Activated T-cell treated with anti-CD3 and anti-CD28 coated beads for 48 hours (primary cell): ENCODE data around the gene SETBP1.
A peak's percentile ranks its signal among the peaks of the same experiment; 100 is the strongest.

Experiments
- DNase-seq: peaks from one replicate; pipeline ENCODE4 v3.0.0-alpha.2; 2020; ENCODE audit warnings: low read depth

The SETBP1 gene

DNA sequence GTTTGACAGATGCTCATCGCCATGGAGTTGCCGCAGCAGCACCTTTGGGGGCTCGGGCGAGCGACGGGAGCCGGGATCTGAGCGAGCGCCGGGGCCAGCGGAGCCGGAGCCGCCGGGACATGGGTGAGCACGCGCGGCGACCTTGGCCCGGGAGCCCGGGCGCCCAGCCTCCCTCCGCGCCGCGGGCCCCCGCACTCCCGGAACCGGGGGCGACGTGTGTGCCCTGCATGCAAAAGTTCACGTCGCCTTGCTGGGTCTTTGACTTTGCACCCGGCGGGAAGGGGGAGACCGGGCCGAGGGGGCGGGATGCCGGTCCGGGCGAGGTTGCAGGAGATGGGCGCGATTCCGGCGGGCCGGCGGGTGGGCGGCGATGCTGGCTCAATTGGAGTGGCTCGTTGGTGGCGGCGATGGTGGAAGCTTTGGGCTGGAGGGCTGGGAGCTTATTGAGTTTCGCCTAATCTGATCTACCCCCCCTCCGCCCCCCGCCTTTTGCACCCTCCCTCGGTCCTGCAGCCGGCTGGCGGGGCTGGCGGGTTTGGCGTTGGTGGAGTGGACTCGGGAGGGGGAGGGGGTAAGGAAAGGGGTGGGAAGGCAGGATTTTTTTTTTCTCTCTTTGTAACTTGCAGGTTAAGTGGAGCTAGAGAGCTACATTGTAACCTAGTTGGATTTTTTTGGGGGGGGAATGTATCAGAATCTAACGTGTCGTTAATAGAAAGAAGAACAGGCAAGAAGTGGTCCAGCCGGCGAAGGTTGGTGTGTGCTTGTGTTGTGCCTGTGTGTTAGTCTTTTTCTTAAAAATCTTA is at the start of gene SETBP1:
Gene SETBP1 (plus strand): TSS at position 616 of the 803 bp plus-strand sequence. CDS start 20,459 bp downstream, outside the sequence.
- peak; percentile 55 for DNase-seq

GRCh38 chr18:44632469-44633145 is 48.1 kb upstream of the SETBP1 start:
- DNase-seq: no peak

DNA sequence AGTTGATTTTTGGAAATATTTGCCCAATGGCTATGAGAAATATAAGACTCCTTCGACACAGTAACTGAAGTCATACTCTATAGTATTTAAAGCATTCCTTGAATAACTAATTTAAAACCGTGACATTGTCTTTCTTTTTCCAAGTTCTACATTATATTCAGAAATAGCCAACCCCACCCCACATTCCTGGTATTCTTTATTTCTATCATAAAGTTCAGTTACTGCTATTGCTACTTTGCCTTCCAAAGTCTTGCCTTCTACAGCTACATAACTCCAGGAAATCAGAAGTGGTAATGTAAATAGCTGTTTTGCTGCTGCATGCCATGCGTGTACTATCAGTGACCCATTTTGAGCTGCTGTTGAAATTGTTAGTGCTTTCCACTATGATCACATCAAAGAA is 45.1 kb upstream of the SETBP1 start:
- no peak for DNase-seq

- no peak for DNase-seq
Observed at GRCh38 chr18:44636241-44636640, 44.4 kb upstream of the SETBP1 start.

DNA sequence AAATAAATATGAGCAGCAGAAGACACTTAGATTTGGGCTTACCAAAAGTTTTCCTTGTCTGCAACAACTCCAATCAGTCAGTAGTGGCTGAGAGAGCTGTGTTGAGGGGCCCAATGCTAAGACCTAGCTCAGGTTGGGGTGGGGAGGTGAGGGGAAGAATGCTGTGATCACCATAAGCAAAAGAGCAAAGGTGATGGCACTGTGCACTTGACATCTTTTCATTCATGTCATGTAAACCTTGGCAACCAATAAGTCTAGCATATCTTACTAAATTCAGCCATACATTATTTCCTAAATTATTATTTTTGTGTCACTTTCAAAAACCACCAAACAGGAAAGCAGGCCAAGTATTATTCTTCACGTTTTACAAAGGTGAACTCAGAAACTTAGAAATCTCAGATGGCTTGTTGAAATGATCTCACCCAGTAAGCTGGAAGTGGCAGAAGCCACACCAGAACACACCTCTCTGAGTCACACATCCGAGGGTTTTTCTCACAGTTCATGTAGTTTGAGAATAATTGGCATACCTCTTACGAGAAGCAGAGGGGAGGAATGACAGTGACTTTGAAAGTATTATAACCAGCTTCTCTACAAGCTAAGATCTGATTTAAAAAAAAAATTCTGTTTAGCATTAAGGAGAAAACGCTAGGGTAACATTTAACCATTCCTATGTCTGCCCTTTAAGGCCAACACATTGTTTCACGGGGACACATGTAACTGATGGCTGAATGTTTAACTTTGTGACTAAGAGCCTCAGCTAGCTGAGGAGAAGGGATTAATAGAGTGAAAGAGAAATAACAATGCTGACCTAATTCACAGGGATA is 43.3 kb upstream of the SETBP1 start:
- DNase-seq: no peak

DNA sequence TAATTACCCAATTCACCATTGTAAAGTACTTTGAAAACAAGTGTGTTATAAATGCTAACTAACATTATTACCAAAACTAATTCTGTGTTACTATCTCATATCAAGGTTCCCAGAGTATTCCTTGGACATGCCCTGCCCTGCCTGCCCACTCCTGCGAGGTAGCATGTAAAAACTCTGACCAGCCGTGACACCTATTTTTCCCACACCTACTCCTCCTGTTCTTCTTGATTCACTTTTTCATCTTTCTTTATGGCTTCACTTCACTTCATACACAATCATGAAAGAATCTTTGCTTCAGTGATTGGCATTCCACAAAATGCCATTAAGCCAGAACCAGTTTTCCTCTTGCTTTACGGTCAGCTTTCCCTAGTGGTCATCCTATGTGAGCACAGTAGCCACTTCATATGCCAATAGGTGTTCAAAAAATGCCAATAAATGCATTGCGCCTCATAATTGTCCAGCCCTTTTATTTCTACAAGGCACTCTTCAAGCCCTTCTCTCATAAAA is 42.6 kb upstream of the SETBP1 start:
- no peak for DNase-seq

- no peak for DNase-seq
Observed at GRCh38 chr18:44638811-44639210, 41.9 kb upstream of the SETBP1 start.

GRCh38 chr18:44643004-44643403 is 37.7 kb upstream of the SETBP1 start:
- no peak for DNase-seq

DNA sequence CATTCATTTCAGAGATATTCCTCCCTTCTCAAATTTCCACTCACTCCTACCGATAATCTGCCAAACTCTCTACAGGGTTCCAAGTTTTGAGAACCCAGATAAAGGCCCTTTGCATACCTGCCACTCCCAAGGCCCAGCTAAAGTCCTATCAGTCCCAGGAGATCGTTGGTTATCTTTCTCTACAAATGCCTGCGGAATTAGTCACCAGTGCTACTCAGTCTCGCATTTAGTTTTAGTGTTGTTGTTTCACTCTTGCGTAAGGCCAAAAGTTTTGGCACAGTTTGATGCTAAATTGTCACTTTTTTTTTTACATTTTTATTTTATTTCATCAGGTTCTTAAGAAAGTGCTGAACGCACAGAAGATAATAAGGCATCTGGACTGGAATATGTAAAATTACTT is 29.2 kb upstream of the SETBP1 start:
- no peak for DNase-seq

GRCh38 chr18:44651918-44652572 is 28.6 kb upstream of the SETBP1 start:
- no peak for DNase-seq

- no peak for DNase-seq
Observed at GRCh38 chr18:44652722-44653121, 28.0 kb upstream of the SETBP1 start.

GRCh38 chr18:44654573-44654972 is 26.1 kb upstream of the SETBP1 start:
- no peak for DNase-seq

DNA sequence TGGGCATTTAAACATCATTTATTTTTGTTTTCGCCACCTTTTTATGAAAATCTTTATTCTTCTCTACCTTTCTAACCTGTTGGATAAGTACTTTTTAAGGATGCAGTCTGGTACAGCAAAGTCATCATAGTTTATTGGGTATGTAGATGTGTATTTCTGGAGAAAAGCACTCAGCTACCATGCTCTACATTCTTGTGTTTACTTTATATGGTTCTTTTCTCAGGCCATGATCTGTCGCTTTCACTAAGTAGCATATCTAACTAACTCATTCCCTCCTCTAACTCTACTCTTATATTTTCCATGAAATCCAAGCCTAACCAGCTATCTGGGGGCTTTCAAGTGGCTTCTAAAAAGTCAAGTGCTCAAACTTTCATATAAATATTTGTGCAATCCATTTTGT is 25.3 kb upstream of the SETBP1 start:
- DNase-seq: no peak

DNA sequence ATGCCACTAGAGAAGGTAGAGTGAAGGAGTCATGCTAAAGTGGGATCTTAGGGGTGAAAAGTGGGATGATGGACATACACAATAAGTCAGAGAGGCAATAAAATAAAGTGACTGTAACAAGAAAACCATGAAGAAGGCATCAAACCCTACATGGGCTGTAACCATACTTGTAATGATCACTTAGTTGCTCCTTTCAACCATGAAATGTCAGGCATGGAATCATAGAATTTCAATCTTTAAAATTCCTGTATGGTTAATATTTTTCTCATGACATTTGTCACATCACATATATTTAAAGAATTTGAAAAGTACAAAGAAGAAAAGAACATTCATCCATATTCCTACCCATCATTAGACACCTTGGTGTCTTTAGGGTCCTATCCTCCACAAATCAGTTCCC is 20.9 kb upstream of the SETBP1 start:
- DNase-seq: no peak

DNA sequence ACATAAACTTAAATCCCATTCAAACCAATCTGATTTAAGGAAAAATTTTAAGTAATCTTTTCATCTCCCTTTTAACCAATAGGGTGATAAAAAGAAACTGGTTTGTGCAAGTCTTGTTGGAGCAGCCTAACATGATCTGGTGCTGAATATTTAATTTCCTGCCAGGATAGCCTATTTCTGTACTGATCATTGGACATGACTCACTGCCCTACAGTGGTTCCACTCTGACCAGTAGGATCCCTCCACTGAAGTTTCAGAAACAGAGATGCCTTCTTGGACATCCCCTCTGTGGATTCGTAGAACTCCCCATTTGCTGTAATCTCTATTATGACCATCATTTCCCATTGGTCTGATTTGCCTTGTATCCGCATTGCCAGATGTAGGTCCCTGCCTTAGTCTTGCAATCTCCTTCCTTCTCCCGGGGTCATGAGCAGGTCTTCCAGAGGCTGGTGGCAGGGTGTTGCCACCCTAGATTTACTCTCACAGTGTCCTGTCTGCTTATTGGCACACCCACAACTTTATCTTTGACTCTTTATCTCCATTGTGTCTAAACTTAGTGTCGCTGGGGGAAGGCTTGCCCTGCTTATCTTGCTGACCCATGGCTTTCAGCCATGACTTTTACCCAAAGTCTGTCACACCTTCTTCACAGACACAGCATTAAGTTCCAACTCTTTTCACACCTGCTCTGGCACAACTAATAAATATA is 12.3 kb upstream of the SETBP1 start:
- no peak for DNase-seq

- DNase-seq: no peak
Observed at GRCh38 chr18:44671914-44672313, 8.8 kb upstream of the SETBP1 start.

DNA sequence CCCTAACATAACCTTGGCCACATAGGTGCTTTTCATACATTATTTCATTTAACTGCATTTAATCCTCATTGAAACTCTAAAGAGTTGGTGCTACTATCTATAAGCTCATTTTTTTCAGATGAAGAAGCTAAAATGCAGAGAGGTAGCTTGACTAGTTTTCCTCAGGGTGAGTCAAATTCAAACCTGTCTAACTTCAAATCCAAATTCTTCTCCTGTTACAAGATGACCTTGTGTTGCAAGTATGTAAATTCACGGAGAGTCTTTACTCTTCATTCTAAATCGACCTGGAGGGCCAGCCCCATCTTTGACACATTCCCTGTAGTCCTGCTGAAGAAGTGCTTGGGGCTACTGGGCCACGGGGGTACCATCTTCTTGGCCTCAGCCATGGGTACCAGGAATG is 8.2 kb upstream of the SETBP1 start:
- no peak for DNase-seq

DNA sequence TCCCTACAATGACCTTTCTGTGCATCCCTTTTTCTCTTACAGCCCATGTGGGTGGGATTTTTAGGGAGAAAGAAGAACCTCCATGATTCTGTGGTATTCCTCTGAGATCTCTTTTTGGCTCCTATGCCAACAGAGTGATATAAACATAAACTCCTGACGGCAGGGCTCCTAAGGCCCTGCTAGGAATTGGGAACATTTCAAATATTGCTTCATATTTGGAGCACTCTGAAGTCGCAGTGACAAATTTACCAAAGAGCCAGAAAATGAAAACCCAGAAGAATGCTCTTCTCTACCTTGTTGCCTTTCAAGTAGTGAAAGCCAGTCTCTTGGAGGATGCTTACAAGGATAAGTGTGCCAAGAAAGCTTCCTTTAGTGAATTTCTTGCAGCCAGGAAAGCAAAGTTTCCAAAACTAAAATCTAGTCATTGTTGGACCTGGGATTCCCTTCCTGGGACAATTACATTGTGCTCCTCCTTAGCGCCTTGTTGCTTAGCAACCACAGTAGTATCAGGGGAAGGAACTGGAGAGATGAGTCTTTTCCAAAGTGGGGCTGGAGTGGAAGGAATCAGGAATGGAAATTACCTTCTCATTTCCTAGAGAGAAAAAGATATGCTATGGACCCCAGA is 7.3 kb upstream of the SETBP1 start:
- no peak for DNase-seq

- no peak for DNase-seq
Observed at GRCh38 chr18:44677933-44678332, 2.8 kb upstream of the SETBP1 start.

- DNase-seq: no peak
Observed at GRCh38 chr18:44678725-44679055, 2.0 kb upstream of the SETBP1 start.
